Measurements from ENCODE around the gene ENOX1. TPM values are rescaled to one million over a fixed set of nuclear protein-coding genes. Genes with fewer than 3 reads are reported as not detected.

Gene ENOX1
- polyA plus RNA-seq, 3 donors, result 0.04 TPM; not detected in 2

GRCh38 chr13:43167731-43168130, 619.0 kb downstream of the ENOX1 start:
- H4K20me1 ChIP-seq (ENCODE audit: insufficient read depth, low read length), result no peaks in the 10 kb centered on the region
- H2AFZ ChIP-seq (ENCODE audit: insufficient read depth, low read depth, low read length, poor library complexity, severe bottlenecking), result no peak overlapping the region
- H3K27me3 ChIP-seq (ENCODE audit: control insufficient read depth in 2 of 2, insufficient read depth in 2 of 2, low read length in 2 of 2), result no peaks in the 10 kb centered on the region
- intact Hi-C loops (cut with micrococcal nuclease), result no loop called here
- Mint-ChIP-seq H3K4me1 (peaks cover 8% of the 10 kb centered on the region), H3K27me3 (ENCODE audit: low read depth in 3 of 3) (peaks cover 0 to 2% (median 1%) of the 10 kb centered on the region in 3 donors), H3K9me3 (peaks cover 5 to 14% (median 10%) of the 10 kb centered on the region in 7 donors), H3K36me3 (no peaks in the 10 kb centered on the region), H3K27ac (no peak overlapping the region), H3K4me3 (no peak overlapping the region)
- H3K9ac ChIP-seq (ENCODE audit: insufficient read depth, low read length, poor library complexity, severe bottlenecking), result no peak overlapping the region
- DNase-seq, result no peak
- WGBS (ENCODE audit: insufficient coverage), result no CpG with 5 or more reads among the region's 2 CpGs
- no peaks in the 10 kb centered on the region for H3K4me1 ChIP-seq (ENCODE audit: control insufficient read depth in 1 of 2, insufficient read depth in 2 of 2, low read length in 2 of 2)
- no peak for TF ChIP-seq CTCF (IDR thresholded peaks at IDR 0.05)
- H3K4me3 ChIP-seq (replicated peaks in 1 of 3; ENCODE audit: low read depth in 2 of 3, low read length in 3 of 3), result no peak overlapping the region
- no peaks in the 10 kb centered on the region for H3K79me2 ChIP-seq (ENCODE audit: insufficient read depth, low read length)
- no peak overlapping the region for H3K27ac ChIP-seq (ENCODE audit: low read depth in 1 of 2, low read length in 2 of 2)
- no peak overlapping the region for H3K4me2 ChIP-seq (replicated peaks; ENCODE audit: extremely low read depth, low read length, poor library complexity, severe bottlenecking)
- H3K36me3 ChIP-seq (replicated peaks in 1 of 2; ENCODE audit: control insufficient read depth in 1 of 2, insufficient read depth in 2 of 2, low read length in 2 of 2), result no peaks in the 10 kb centered on the region
- no peaks in the 10 kb centered on the region for H3K9me3 ChIP-seq (replicated peaks in 1 of 2; ENCODE audit: control insufficient read depth in 1 of 2, insufficient read depth in 1 of 2, low read length in 2 of 2)

- no peaks in the 10 kb centered on the region for H3K79me2 ChIP-seq (ENCODE audit: insufficient read depth, low read length)
- H3K4me1 Mint-ChIP-seq, result peaks cover 8% of the 10 kb centered on the region
- H4K20me1 ChIP-seq (ENCODE audit: insufficient read depth, low read length), result no peaks in the 10 kb centered on the region
- H3K27ac Mint-ChIP-seq, result no peak overlapping the region
- no peak overlapping the region for H3K9ac ChIP-seq (ENCODE audit: insufficient read depth, low read length, poor library complexity, severe bottlenecking)
- no peaks in the 10 kb centered on the region for H3K36me3 ChIP-seq (replicated peaks in 1 of 2; ENCODE audit: control insufficient read depth in 1 of 2, insufficient read depth in 2 of 2, low read length in 2 of 2)
- WGBS (ENCODE audit: insufficient coverage), result 95% methylated on average over 4 of the region's 6 CpGs
- H3K36me3 Mint-ChIP-seq, result no peaks in the 10 kb centered on the region
- TF ChIP-seq CTCF (IDR thresholded peaks at IDR 0.05), result no peak
- H3K27ac ChIP-seq (ENCODE audit: low read depth in 1 of 2, low read length in 2 of 2), result no peak overlapping the region
- H3K27me3 Mint-ChIP-seq (ENCODE audit: low read depth in 3 of 3), result peaks cover 0 to 2% (median 1%) of the 10 kb centered on the region in 3 donors
- H3K4me3 Mint-ChIP-seq, result no peak overlapping the region
- H3K4me1 ChIP-seq (ENCODE audit: control insufficient read depth in 1 of 2, insufficient read depth in 2 of 2, low read length in 2 of 2), result no peaks in the 10 kb centered on the region
- H3K27me3 ChIP-seq (ENCODE audit: control insufficient read depth in 2 of 2, insufficient read depth in 2 of 2, low read length in 2 of 2), result no peaks in the 10 kb centered on the region
- no peak overlapping the region for H3K4me3 ChIP-seq (replicated peaks in 1 of 3; ENCODE audit: low read depth in 2 of 3, low read length in 3 of 3)
- no peaks in the 10 kb centered on the region for H3K9me3 ChIP-seq (replicated peaks in 1 of 2; ENCODE audit: control insufficient read depth in 1 of 2, insufficient read depth in 1 of 2, low read length in 2 of 2)
- no peak for DNase-seq
- intact Hi-C loops (cut with micrococcal nuclease), result no loop called here
- H3K9me3 Mint-ChIP-seq, result peaks cover 5 to 15% (median 10%) of the 10 kb centered on the region in 7 donors
- no peak overlapping the region for H3K4me2 ChIP-seq (replicated peaks; ENCODE audit: extremely low read depth, low read length, poor library complexity, severe bottlenecking)
- no peak overlapping the region for H2AFZ ChIP-seq (ENCODE audit: insufficient read depth, low read depth, low read length, poor library complexity, severe bottlenecking)
These were observed 619.9 kb downstream of the ENOX1 start for GRCh38 chr13:43166644-43167457.

Small RNA genes lying within 50 kb of the gene (small RNA-seq; reads per million reads assigned to genes)
- not detected for gene AL162713.1 (ENCODE audit: insufficient read length, low read depth)

Other genes with a start within 250 kb of the ENOX1 start
- 1 to 10 TPM in 1 of 3 donors, under 1 TPM in 2; 0.16 to 8.0 (median 0.52) TPM for gene CCDC122, start 92.8 kb upstream of the ENOX1 start, polyA plus RNA-seq
- gene LACC1, start 92.9 kb upstream of the ENOX1 start, polyA plus RNA-seq, result 1 to 10 TPM; 2.6 to 7.7 (median 5.9) TPM